Liver (tissue), 9 donors: ENCODE measurements around the gene OMP. TPM values are rescaled to one million over a fixed set of nuclear protein-coding genes. Genes with fewer than 3 reads are reported as not detected.

Experiments used
- DNase-seq: peaks from one replicate; pipeline ENCODE4 v3.0.0-alpha.2; 2017; ENCODE audit warnings: low spot score
- H3K27ac ChIP-seq, 2 donors: one replicate each; pipeline ENCODE4 v1.7.0; 2013; ENCODE audit warnings: inconsistent platforms in 2 of 2, low read length in 2 of 2, control low read depth in 1 of 2, low read depth in 1 of 2, mild to moderate bottlenecking in 1 of 2
- H3K27me3 ChIP-seq, 4 donors: one replicate each; pipeline versions ENCODE4 v1.6.1 to v1.7.0; 2013; ENCODE audit warnings: low read length in 3 of 4, inconsistent platforms in 1 of 4, mild to moderate bottlenecking in 1 of 4, moderate library complexity in 1 of 4; ENCODE audit not compliant: control insufficient read depth in 4 of 4, insufficient read depth in 4 of 4
- H3K36me3 ChIP-seq, 4 donors: one replicate each; pipeline versions ENCODE4 v1.6.1 to v1.7.0; 2013; ENCODE audit warnings: low read length in 3 of 4, mild to moderate bottlenecking in 3 of 4, low read depth in 1 of 4, moderate library complexity in 1 of 4; ENCODE audit not compliant: control insufficient read depth in 4 of 4, insufficient read depth in 3 of 4
- H3K4me1 ChIP-seq, 4 donors: one replicate each; pipeline versions ENCODE4 v1.6.1 to v1.7.0; 2013; ENCODE audit warnings: low read length in 3 of 4, mild to moderate bottlenecking in 3 of 4, moderate library complexity in 1 of 4; ENCODE audit not compliant: control insufficient read depth in 4 of 4, insufficient read depth in 4 of 4
- H3K4me3 ChIP-seq, 3 donors: one replicate each; pipeline versions ENCODE4 v1.6.1 to v1.7.0; 2013; ENCODE audit warnings: low read length in 3 of 3, control low read depth in 1 of 3, low read depth in 1 of 3, mild to moderate bottlenecking in 1 of 3
- H3K9ac ChIP-seq, 2 donors: one replicate each; pipeline ENCODE4 v1.7.0; 2013; ENCODE audit warnings: low read length in 2 of 2, mild to moderate bottlenecking in 2 of 2, moderate library complexity in 2 of 2, control low read depth in 1 of 2, low read depth in 1 of 2
- H3K9me3 ChIP-seq, 4 donors: one replicate each; pipeline versions ENCODE4 v1.6.1 to v1.7.0; 2013; ENCODE audit warnings: low read length in 3 of 4; ENCODE audit not compliant: control insufficient read depth in 4 of 4
- EGR1 ChIP-seq, 2 donors: IDR thresholded peaks; 2 replicates each; pipeline ENCODE4 v1.6.1; 2016 to 2018; ENCODE audit warnings: antibody characterized with exemption in 2 of 2, low read depth in 2 of 2
- FOXA1 ChIP-seq: IDR thresholded peaks from 2 replicates; pipeline ENCODE4 v1.6.1; 2016; ENCODE audit warnings: antibody characterized with exemption
- FOXA2 ChIP-seq: IDR thresholded peaks from 2 replicates; pipeline ENCODE4 v1.6.1; 2016; ENCODE audit warnings: antibody characterized with exemption
- GABPA ChIP-seq, 2 donors: IDR thresholded peaks in 1 of 2; conservative IDR thresholded peaks in 1 of 2; 2 replicates each; pipeline ENCODE4 v1.6.1; 2016; ENCODE audit warnings: antibody characterized with exemption in 2 of 2, mild to moderate bottlenecking in 1 of 2, moderate library complexity in 1 of 2
- HNF4A ChIP-seq, 2 donors: conservative IDR thresholded peaks; 2 replicates each; pipeline ENCODE4 v1.6.1; 2016; ENCODE audit warnings: antibody characterized with exemption in 2 of 2, mild to moderate bottlenecking in 2 of 2
- HNF4G ChIP-seq: IDR thresholded peaks from 2 replicates; pipeline ENCODE4 v1.6.1; 2016; ENCODE audit warnings: antibody characterized with exemption
- JUND ChIP-seq, 2 donors: IDR thresholded peaks; 2 replicates each; pipeline ENCODE4 v1.6.1; 2016; ENCODE audit warnings: antibody characterized with exemption in 2 of 2
- NR2F2 ChIP-seq: IDR thresholded peaks from 2 replicates; pipeline ENCODE4 v1.6.1; 2016; ENCODE audit warnings: antibody characterized with exemption
- RAD21 ChIP-seq, 2 donors: IDR thresholded peaks; 2 replicates each; pipeline ENCODE4 v1.6.1; 2016; ENCODE audit warnings: antibody characterized with exemption in 2 of 2, mild to moderate bottlenecking in 2 of 2
- RXRA ChIP-seq, 2 donors: IDR thresholded peaks; 2 replicates each; pipeline ENCODE4 v1.6.1; 2017 to 2018; ENCODE audit warnings: antibody characterized with exemption in 2 of 2, mild to moderate bottlenecking in 1 of 2
- SP1 ChIP-seq: IDR thresholded peaks from 2 replicates; pipeline ENCODE4 v1.6.1; 2018; ENCODE audit warnings: antibody characterized with exemption, mild to moderate bottlenecking
- TAF1 ChIP-seq: conservative IDR thresholded peaks from 2 replicates; pipeline ENCODE4 v1.6.1; 2016; ENCODE audit warnings: antibody characterized with exemption, mild to moderate bottlenecking
- YY1 ChIP-seq: IDR thresholded peaks from 2 replicates; pipeline ENCODE4 v1.6.1; 2016; ENCODE audit warnings: antibody characterized with exemption, mild to moderate bottlenecking
- WGBS: extraction: QIAGEN DNeasy Blood & Tissue Kit; methylation state at CpG from one replicate; pipeline ENCODE4 v1.1.7; 2013; 5-methylcytosine and 5-hydroxymethylcytosine counted together
- polyA plus RNA-seq, 2 donors: library from polyadenylated mRNA; stranded (reverse) in 1 of 2; unstranded in 1 of 2; fragments of 200-250 nt in 1 of 2; fragments of >200 nt in 1 of 2; fragmentation: Nextera tagmentation in 1 of 2; extraction: Ambion mirVana in 1 of 2; gene quantifications; one replicate each; pipeline versions ENCODE4 v1.2.1 to v1.2.3, GENCODE V29; 2013 to 2015
- total RNA-seq, 2 donors: library from RNA; depleted of rRNA; stranded (reverse); fragments of >200 nt; gene quantifications; one replicate each; pipeline ENCODE4 v1.2.3, GENCODE V29; 2014
- TF ChIP-seq, protein P1 (sequence below): IDR thresholded peaks from 2 replicates; pipeline ENCODE4 v1.6.1; 2016; ENCODE audit warnings: antibody characterized with exemption, mild to moderate bottlenecking
- TF ChIP-seq, protein P2 (sequence below): IDR thresholded peaks from 2 replicates; pipeline ENCODE4 v1.6.1; 2016; ENCODE audit warnings: antibody characterized with exemption
- TF ChIP-seq, protein P3 (sequence below): IDR thresholded peaks from 2 replicates; pipeline ENCODE4 v1.6.1; 2016; ENCODE audit warnings: antibody characterized with exemption
- TF ChIP-seq, protein P4 (sequence below): fragments of 150-350 bp; IDR thresholded peaks from 2 replicates; pipeline ENCODE4 v1.5.1; 2017; ENCODE audit warnings: improper control_type of control experiment, low read depth, low read length; ENCODE audit not compliant: missing input control
- TF ChIP-seq, protein P5 (sequence below): IDR thresholded peaks from 2 replicates; pipeline ENCODE4 v1.6.1; 2016; ENCODE audit warnings: antibody characterized with exemption
- donor health status: healthy.
- donor health status: healthy.
- donor health status: healthy.
- donor health status: healthy.
- donor health status: healthy.

The OMP gene
- total and polyA plus RNA-seq, 4 donors: 0.24 to 0.75 (median 0.65) TPM; not detected in 1

DNA sequence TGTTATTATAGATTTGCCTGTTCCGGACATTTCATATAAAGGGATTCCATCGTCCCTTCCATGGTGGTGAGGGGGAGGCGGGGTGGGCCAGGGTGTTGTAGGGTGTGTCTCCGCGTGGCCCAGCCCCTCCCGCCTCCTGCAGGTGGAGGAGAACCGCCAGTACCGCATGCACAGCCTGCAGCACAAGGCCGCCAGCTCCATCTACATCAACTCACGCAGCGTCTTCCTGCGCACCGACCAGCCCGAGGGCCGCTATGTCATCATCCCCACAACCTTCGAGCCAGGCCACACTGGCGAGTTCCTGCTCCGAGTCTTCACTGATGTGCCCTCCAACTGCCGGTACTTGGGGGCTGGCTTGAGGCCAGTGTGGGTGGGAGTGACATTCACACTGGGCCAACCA lies 17.9 kb downstream of the OMP start:
- H3K36me3 ChIP-seq: peaks cover 12 to 85% (median 36%) of the 10 kb centered on the region in 4 donors

DNA sequence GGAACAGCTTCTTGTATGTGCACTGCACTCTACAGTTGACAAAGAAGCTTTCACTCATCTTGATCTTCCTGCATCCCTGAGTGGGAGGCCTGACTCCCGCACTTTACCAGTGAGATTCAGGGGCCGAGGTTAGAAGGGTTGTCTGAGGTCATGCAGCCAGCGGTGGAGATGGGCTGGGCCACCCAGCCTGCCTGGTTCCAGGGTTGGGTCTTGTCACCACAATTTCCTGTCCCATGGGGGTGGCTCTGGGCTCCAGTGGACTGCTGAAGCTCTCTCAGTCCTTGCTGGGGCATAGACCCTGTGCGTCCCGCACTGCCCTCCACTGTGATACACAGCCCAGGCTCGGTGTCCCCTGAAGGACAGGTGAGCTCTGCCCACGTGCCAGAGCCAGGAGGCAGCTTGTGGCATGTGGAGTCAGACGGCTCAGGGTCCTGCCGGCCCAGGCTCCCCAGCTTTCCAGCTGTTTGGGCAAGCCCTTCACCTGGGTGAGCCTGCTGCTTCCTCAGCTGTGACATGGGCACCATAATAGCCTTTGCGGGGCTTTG lies 18.5 kb downstream of the OMP start:
- H3K27ac ChIP-seq: no peak overlapping the region
- H3K4me1 ChIP-seq: no peaks in the 10 kb centered on the region
- DNase-seq: no peak
- H3K36me3 ChIP-seq: peaks cover 10 to 80% (median 34%) of the 10 kb centered on the region in 4 donors
- H3K27me3 ChIP-seq: no peaks in the 10 kb centered on the region
- WGBS: 89% methylated on average over 10 of the region's 10 CpGs
- no peaks in the 10 kb centered on the region for H3K9me3 ChIP-seq
- no peak overlapping the region for H3K4me3 ChIP-seq
- no peak overlapping the region for H3K9ac ChIP-seq
- TF ChIP-seq, protein P1, sequence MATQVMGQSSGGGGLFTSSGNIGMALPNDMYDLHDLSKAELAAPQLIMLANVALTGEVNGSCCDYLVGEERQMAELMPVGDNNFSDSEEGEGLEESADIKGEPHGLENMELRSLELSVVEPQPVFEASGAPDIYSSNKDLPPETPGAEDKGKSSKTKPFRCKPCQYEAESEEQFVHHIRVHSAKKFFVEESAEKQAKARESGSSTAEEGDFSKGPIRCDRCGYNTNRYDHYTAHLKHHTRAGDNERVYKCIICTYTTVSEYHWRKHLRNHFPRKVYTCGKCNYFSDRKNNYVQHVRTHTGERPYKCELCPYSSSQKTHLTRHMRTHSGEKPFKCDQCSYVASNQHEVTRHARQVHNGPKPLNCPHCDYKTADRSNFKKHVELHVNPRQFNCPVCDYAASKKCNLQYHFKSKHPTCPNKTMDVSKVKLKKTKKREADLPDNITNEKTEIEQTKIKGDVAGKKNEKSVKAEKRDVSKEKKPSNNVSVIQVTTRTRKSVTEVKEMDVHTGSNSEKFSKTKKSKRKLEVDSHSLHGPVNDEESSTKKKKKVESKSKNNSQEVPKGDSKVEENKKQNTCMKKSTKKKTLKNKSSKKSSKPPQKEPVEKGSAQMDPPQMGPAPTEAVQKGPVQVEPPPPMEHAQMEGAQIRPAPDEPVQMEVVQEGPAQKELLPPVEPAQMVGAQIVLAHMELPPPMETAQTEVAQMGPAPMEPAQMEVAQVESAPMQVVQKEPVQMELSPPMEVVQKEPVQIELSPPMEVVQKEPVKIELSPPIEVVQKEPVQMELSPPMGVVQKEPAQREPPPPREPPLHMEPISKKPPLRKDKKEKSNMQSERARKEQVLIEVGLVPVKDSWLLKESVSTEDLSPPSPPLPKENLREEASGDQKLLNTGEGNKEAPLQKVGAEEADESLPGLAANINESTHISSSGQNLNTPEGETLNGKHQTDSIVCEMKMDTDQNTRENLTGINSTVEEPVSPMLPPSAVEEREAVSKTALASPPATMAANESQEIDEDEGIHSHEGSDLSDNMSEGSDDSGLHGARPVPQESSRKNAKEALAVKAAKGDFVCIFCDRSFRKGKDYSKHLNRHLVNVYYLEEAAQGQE: no peak
- TF ChIP-seq RAD21 (IDR thresholded peaks at IDR 0.05) (no peak), FOXA1 (no peak), EGR1 (IDR thresholded peaks at IDR 0.05; ENCODE audit: low read depth in 2 of 2) (no peak), GABPA (IDR thresholded peaks at IDR 0.05 in 1 of 2, conservative IDR thresholded peaks at IDR 0.05 in 1 of 2) (no peak), YY1 (no peak), HNF4G (no peak), TAF1 (no peak), RXRA (IDR thresholded peaks at IDR 0.05) (no peak), NR2F2 (no peak)
- TF ChIP-seq, protein P2, sequence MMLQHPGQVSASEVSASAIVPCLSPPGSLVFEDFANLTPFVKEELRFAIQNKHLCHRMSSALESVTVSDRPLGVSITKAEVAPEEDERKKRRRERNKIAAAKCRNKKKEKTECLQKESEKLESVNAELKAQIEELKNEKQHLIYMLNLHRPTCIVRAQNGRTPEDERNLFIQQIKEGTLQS: no peak
- TF ChIP-seq, protein P3, sequence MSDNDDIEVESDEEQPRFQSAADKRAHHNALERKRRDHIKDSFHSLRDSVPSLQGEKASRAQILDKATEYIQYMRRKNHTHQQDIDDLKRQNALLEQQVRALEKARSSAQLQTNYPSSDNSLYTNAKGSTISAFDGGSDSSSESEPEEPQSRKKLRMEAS: no peak
- TF ChIP-seq, protein P4, sequence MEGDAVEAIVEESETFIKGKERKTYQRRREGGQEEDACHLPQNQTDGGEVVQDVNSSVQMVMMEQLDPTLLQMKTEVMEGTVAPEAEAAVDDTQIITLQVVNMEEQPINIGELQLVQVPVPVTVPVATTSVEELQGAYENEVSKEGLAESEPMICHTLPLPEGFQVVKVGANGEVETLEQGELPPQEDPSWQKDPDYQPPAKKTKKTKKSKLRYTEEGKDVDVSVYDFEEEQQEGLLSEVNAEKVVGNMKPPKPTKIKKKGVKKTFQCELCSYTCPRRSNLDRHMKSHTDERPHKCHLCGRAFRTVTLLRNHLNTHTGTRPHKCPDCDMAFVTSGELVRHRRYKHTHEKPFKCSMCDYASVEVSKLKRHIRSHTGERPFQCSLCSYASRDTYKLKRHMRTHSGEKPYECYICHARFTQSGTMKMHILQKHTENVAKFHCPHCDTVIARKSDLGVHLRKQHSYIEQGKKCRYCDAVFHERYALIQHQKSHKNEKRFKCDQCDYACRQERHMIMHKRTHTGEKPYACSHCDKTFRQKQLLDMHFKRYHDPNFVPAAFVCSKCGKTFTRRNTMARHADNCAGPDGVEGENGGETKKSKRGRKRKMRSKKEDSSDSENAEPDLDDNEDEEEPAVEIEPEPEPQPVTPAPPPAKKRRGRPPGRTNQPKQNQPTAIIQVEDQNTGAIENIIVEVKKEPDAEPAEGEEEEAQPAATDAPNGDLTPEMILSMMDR: no peak

More for the DNA sequence above, 17.9 kb downstream of the OMP start:
- Histone ChIP-seq H3K9ac (no peak overlapping the region), H3K4me3 (no peak overlapping the region), H3K4me1 (no peaks in the 10 kb centered on the region), H3K27ac (no peak overlapping the region), H3K9me3 (no peaks in the 10 kb centered on the region), H3K27me3 (no peaks in the 10 kb centered on the region)
- TF ChIP-seq HNF4G (no peak), FOXA2 (no peak), TAF1 (no peak), FOXA1 (no peak), EGR1 (IDR thresholded peaks at IDR 0.05; ENCODE audit: low read depth in 2 of 2) (no peak), HNF4A (conservative IDR thresholded peaks at IDR 0.05) (no peak), JUND (IDR thresholded peaks at IDR 0.05) (no peak), RAD21 (IDR thresholded peaks at IDR 0.05) (no peak), SP1 (no peak), YY1 (no peak), RXRA (IDR thresholded peaks at IDR 0.05) (no peak)
- TF ChIP-seq, protein P5, sequence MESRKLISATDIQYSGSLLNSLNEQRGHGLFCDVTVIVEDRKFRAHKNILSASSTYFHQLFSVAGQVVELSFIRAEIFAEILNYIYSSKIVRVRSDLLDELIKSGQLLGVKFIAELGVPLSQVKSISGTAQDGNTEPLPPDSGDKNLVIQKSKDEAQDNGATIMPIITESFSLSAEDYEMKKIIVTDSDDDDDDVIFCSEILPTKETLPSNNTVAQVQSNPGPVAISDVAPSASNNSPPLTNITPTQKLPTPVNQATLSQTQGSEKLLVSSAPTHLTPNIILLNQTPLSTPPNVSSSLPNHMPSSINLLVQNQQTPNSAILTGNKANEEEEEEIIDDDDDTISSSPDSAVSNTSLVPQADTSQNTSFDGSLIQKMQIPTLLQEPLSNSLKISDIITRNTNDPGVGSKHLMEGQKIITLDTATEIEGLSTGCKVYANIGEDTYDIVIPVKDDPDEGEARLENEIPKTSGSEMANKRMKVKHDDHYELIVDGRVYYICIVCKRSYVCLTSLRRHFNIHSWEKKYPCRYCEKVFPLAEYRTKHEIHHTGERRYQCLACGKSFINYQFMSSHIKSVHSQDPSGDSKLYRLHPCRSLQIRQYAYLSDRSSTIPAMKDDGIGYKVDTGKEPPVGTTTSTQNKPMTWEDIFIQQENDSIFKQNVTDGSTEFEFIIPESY: no peak
- TF ChIP-seq, protein P1: no peak
- TF ChIP-seq, protein P3: no peak
- no peak for DNase-seq
- 92% methylated on average over 19 of the region's 19 CpGs for WGBS
